Measurements from ENCODE around the gene MSH2.

DNA sequence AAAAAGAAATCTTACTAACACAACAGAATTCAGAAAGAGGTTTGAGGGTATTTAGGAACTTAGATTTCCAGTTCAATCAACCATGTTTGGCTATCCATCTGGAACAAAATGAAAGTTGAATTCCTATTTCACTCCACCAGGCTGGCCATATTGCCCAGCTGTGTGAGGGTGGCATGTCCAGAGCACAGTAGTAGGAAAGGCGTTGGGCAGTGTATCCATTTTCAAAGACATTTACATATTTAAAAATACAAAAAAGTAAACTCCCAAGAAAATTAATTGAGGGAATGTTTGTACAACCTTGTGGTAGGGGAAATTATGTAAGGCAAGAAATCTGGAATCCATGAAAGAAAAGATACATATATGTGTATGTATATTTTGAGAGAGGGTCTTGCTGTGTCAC, 21.5 kb upstream of the MSH2 start:
- no peak for TF ChIP-seq CTCF (IDR thresholded peaks at IDR 0.05; ENCODE audit: extremely low read depth in 1 of 2, insufficient read depth in 1 of 2, low read depth in 1 of 2, low read length in 2 of 2)
- no peak for TF ChIP-seq POLR2A (IDR thresholded peaks at IDR 0.05; ENCODE audit: low read depth, low read length)
- no peak for TF ChIP-seq POLR2AphosphoS5 (IDR thresholded peaks at IDR 0.05; ENCODE audit: insufficient read depth, low read depth, low read length)
- TF ChIP-seq EZH2 (IDR thresholded peaks at IDR 0.05; ENCODE audit: borderline replicate concordance, low read depth, low read length, severe bottlenecking): no peak
- TF ChIP-seq MAX (IDR thresholded peaks at IDR 0.05; ENCODE audit: insufficient read depth, insufficient read length): no peak
- no peak for TF ChIP-seq GATA2 (IDR thresholded peaks at IDR 0.05; ENCODE audit: insufficient read depth, insufficient read length, low read depth, low read length)
- no peak for TF ChIP-seq MYC (IDR thresholded peaks at IDR 0.05; ENCODE audit: low read depth, low read length)
- TF ChIP-seq JUN (IDR thresholded peaks at IDR 0.05; ENCODE audit: borderline replicate concordance, insufficient read depth, insufficient read length, low read depth): no peak
- no peak for TF ChIP-seq FOS (IDR thresholded peaks at IDR 0.05; ENCODE audit: borderline replicate concordance, insufficient read depth, low read length)
